RWPE1 (cell line): ENCODE data around the gene FAM90A1.
"Not testable (repeated sequence)": the region's sequence is repeated elsewhere in the genome, so short reads cannot be mapped to it uniquely, and the experiment has no call there.

ENCODE experiments used
- CTCF ChIA-PET: fragments of 350-600 bp; sonication (Branson Sonifier 250); formaldehyde crosslinking; extraction: SDS; loops from one replicate; lab custom pipeline; 2021; lab: Yijun Ruan, JAX
- POLR2A ChIA-PET: fragments of 400-600 bp; formaldehyde crosslinking; extraction: SDS; loops from one replicate; lab custom pipeline; 2020; ENCODE audit warnings: antibody characterized with exemption; ENCODE audit not compliant: low non-redundant PET; lab: Yijun Ruan, JAX
- DNase-seq: peaks from one replicate; pipeline ENCODE4 v3.0.0; 2012; ENCODE audit warnings: low spot score
- H3K27ac ChIP-seq: fragments of 450-650 bp; 2 replicates; pipeline ENCODE4 v1.5.1; 2017
- TF ChIP-seq, protein P1 (sequence below): fragments of 450-650 bp; conservative IDR thresholded peaks from 2 replicates; pipeline ENCODE4 v1.5.1; 2017; ENCODE audit warnings: low read depth, mild to moderate bottlenecking

The FAM90A1 gene

DNA sequence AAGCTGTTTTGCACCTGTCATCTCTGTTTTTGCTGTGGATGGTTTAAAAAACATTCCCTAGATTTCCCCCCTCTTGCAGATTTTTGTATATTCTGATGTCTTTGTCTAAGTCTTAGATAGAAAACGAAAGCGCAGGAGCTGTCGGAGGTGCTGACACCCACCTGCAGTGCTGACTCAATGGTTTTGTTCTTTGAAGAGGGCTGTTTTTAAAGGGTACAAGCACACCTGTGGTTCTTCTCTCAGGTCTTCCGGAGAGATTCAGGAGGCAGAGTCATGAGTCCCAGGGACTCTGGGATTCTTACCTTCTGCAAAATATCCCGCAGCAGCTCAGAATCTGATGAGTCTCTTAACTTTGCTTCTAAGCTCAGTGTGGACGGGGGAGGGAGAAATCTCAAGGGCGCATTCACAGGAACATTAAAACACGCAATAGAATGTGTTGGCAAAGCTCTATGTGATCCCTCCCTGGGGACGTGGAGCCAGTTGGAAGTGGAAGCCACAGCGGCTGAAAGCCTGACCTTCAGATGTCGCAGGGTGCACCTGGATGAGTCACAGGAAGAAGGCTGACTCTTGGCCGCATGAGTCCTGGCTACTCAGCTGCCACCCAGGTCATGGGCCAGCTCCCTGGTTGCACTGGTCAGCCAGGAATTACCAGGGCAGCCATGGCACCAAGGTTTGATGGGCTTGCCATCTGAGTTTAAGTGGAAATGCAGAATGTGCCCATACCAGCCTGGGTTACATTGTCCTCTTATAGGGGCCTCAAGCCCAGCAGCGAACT is 13.1 kb upstream of the FAM90A1 start:
- CTCF ChIA-PET, DNase-seq, H3K27ac ChIP-seq, POLR2A ChIA-PET: not testable (repeated sequence)

- POLR2A ChIA-PET, H3K27ac ChIP-seq, DNase-seq: not testable (repeated sequence)
- CTCF ChIA-PET = interaction anchor here (0.6 to 0.9 kb wide), 3 partner anchors 22 to 128 kb away, joined by 3 to 6 read pairs (median 5); no protein-coding TSS in a partner anchor
These were observed 9.6 kb upstream of the FAM90A1 start for GRCh38 chr12:8237031-8237430.

GRCh38 chr12:8235316-8236157 is 8.1 kb upstream of the FAM90A1 start:
- H3K27ac ChIP-seq, POLR2A ChIA-PET, DNase-seq: not testable (repeated sequence)
- CTCF ChIA-PET = interaction anchor here (0.6 kb wide), 1 partner anchor 370 kb away, joined by 4 read pairs; no protein-coding TSS in a partner anchor

GRCh38 chr12:8234746-8235145 is 7.3 kb upstream of the FAM90A1 start:
- DNase-seq, POLR2A ChIA-PET, CTCF ChIA-PET, H3K27ac ChIP-seq: not testable (repeated sequence)

DNA sequence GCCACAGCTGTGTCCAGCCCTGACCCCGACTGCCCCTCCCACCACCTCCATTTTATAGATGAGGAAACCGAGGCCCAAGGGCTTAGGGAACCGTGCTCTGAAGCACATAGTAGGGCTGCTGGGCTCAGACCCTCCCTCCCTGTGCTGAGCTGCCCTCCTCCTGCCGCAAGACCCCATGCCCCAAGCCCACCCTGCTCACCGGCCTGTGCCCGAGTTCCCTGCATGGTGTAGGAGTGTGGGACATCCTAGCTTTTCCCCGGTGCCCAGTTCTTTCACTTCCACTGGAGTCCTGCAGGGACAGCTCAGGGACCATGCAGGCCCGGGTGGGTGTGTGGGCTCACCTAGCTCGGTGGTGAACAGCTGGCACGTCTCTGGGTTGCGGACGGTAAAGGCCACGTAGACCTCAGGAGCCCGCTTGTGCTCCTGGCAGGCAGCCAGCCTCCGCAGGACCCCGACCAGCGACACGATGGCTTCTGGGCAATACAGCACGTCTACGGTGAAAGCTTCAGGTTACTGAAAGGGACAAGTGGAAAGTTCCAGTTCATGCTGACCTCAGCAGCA is 6.6 kb upstream of the FAM90A1 start:
- POLR2A ChIA-PET, CTCF ChIA-PET, DNase-seq, H3K27ac ChIP-seq: not testable (repeated sequence)

DNA sequence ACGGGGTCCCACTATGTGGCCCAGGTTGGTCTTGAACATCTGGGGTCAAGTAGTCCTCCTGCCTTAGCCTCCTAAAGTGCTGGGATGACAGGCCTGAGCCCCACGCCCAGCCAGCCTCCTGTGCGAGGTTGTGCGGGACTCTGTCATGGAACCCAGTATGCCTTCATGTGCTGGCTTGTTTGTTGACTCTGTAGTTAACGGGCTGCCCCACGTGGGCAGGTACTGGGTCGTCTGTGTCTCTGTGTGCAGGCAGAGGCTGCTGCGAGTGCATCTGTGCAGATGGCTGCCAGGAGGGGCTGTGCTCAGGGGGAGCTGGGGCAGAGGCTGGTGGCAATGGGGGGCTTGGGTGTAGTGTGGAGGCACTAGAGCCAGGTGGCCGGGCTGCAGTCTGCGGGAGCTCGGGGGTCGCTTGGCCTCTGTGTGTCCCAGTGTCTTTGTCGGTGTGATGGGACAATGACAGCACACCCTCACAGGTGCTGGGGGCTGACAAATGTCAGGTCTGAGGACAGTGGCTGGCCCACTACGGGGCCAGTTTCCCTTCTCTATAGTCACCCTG is 6.0 kb upstream of the FAM90A1 start:
- DNase-seq, POLR2A ChIA-PET, CTCF ChIA-PET, H3K27ac ChIP-seq: not testable (repeated sequence)

- POLR2A ChIA-PET, DNase-seq, H3K27ac ChIP-seq: not testable (repeated sequence)
- CTCF ChIA-PET = interaction anchor here (0.6 to 0.7 kb wide), 5 partner anchors 9 to 529 kb away, joined by 3 to 4 read pairs (median 3); no protein-coding TSS in a partner anchor
- TF ChIP-seq, protein P1, sequence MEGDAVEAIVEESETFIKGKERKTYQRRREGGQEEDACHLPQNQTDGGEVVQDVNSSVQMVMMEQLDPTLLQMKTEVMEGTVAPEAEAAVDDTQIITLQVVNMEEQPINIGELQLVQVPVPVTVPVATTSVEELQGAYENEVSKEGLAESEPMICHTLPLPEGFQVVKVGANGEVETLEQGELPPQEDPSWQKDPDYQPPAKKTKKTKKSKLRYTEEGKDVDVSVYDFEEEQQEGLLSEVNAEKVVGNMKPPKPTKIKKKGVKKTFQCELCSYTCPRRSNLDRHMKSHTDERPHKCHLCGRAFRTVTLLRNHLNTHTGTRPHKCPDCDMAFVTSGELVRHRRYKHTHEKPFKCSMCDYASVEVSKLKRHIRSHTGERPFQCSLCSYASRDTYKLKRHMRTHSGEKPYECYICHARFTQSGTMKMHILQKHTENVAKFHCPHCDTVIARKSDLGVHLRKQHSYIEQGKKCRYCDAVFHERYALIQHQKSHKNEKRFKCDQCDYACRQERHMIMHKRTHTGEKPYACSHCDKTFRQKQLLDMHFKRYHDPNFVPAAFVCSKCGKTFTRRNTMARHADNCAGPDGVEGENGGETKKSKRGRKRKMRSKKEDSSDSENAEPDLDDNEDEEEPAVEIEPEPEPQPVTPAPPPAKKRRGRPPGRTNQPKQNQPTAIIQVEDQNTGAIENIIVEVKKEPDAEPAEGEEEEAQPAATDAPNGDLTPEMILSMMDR = peak; percentile 29
These were observed 4.5 kb upstream of the FAM90A1 start for GRCh38 chr12:8231666-8232608.

- DNase-seq, POLR2A ChIA-PET, H3K27ac ChIP-seq: not testable (repeated sequence)
- CTCF ChIA-PET = interaction anchor here (0.6 to 0.7 kb wide), 5 partner anchors 8 to 530 kb away, joined by 3 to 4 read pairs (median 3); no protein-coding TSS in a partner anchor
These were observed 3.6 kb upstream of the FAM90A1 start for GRCh38 chr12:8231049-8231448.

DNA sequence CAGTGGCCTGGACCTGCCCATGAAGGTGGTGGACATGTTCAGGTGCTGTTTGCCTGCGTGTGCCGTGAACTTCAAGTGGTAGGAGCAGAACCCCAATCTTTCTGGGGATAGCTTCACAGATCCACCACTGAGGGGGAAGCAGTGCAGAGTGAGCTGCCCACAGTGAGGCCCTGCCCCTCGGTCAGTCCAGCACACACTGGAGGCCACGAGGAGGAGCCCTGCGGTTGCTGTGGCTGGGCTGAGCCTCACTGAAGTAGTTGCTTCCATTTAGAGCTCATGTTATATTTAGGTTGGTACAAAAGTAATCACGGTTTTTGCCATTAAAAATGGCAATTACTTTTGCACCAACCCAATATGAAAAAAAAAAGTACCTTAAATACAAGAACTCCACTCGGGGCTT is 2.1 kb upstream of the FAM90A1 start:
- POLR2A ChIA-PET, DNase-seq, H3K27ac ChIP-seq: not testable (repeated sequence)
- CTCF ChIA-PET = interaction anchor here (0.8 kb wide), 1 partner anchor 121 kb away, joined by 3 read pairs; no protein-coding TSS in a partner anchor

GRCh38 chr12:8228607-8229006 is 1.2 kb upstream of the FAM90A1 start:
- POLR2A ChIA-PET, DNase-seq, H3K27ac ChIP-seq, CTCF ChIA-PET: not testable (repeated sequence)

DNA sequence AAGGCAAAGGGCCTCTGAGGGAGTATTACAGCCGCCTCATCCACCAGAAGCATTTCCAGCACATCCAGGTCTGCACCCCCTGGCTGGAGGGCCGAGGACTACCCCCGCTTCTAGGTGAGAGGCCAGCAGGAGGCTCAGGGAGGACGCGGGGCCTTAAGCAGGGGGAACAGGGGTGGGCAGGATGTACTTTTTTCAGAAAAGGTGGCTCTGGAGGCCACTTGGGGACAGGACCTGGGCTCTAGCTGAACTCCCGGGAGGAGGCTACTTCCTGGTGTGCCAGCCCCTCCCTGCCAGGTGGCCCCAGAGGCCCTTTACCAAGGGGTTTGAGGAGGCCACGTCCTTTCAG is 287 bp upstream of the FAM90A1 start:
- DNase-seq, POLR2A ChIA-PET, H3K27ac ChIP-seq: not testable (repeated sequence)
- CTCF ChIA-PET = interaction anchor here (0.6 kb wide), 1 partner anchor 119 kb away, joined by 3 read pairs; no protein-coding TSS in a partner anchor
